Measurements from ENCODE around the gene CPAMD8. TPM values are rescaled to one million over a fixed set of nuclear protein-coding genes. Genes with fewer than 3 reads are reported as not detected.

The CPAMD8 gene
- total and polyA plus RNA-seq, 2 of the 8 experiments (the other 6 are each of a cell fraction or from before 2014, with no cell fraction given): 6.1 to 9.2 TPM

DNA sequence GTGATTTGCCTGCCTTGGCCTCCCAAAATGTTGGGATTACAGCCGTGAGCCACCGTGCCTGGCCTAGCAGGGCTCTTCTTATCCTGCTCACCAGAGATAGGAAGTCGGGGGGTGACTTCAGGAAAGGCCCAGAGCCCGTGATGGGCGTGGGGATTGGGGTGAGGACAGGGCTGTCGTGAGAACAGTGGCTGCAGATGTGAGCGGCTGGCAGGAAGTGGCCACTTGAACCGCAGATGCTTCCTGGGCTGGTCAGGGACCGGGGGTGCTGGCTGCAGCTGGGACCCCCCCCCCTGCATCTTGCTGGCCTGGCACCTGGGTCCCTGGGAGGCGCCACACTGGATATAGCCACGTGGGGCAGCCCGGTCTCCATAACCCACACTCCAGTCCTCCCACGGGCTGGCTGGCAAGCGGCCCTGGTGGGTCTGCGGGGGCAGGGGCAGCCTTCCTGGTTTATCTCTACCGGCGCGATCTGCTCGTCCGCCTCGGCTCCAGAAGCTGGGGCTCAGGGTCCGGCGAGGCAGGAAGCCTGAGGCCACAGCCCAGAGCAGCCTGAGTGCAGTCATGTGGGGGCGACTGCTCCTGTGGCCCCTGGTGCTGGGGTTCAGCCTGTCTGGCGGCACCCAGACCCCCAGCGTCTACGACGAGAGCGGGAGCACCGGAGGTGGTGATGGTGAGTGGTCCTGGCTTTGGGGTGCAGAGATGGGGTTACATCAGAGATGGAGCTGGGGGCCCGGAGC lies 137.8 kb downstream of the CPAMD8 start, which contains the start of gene F2RL3 (continued):
- TF ChIP-seq, protein P1, sequence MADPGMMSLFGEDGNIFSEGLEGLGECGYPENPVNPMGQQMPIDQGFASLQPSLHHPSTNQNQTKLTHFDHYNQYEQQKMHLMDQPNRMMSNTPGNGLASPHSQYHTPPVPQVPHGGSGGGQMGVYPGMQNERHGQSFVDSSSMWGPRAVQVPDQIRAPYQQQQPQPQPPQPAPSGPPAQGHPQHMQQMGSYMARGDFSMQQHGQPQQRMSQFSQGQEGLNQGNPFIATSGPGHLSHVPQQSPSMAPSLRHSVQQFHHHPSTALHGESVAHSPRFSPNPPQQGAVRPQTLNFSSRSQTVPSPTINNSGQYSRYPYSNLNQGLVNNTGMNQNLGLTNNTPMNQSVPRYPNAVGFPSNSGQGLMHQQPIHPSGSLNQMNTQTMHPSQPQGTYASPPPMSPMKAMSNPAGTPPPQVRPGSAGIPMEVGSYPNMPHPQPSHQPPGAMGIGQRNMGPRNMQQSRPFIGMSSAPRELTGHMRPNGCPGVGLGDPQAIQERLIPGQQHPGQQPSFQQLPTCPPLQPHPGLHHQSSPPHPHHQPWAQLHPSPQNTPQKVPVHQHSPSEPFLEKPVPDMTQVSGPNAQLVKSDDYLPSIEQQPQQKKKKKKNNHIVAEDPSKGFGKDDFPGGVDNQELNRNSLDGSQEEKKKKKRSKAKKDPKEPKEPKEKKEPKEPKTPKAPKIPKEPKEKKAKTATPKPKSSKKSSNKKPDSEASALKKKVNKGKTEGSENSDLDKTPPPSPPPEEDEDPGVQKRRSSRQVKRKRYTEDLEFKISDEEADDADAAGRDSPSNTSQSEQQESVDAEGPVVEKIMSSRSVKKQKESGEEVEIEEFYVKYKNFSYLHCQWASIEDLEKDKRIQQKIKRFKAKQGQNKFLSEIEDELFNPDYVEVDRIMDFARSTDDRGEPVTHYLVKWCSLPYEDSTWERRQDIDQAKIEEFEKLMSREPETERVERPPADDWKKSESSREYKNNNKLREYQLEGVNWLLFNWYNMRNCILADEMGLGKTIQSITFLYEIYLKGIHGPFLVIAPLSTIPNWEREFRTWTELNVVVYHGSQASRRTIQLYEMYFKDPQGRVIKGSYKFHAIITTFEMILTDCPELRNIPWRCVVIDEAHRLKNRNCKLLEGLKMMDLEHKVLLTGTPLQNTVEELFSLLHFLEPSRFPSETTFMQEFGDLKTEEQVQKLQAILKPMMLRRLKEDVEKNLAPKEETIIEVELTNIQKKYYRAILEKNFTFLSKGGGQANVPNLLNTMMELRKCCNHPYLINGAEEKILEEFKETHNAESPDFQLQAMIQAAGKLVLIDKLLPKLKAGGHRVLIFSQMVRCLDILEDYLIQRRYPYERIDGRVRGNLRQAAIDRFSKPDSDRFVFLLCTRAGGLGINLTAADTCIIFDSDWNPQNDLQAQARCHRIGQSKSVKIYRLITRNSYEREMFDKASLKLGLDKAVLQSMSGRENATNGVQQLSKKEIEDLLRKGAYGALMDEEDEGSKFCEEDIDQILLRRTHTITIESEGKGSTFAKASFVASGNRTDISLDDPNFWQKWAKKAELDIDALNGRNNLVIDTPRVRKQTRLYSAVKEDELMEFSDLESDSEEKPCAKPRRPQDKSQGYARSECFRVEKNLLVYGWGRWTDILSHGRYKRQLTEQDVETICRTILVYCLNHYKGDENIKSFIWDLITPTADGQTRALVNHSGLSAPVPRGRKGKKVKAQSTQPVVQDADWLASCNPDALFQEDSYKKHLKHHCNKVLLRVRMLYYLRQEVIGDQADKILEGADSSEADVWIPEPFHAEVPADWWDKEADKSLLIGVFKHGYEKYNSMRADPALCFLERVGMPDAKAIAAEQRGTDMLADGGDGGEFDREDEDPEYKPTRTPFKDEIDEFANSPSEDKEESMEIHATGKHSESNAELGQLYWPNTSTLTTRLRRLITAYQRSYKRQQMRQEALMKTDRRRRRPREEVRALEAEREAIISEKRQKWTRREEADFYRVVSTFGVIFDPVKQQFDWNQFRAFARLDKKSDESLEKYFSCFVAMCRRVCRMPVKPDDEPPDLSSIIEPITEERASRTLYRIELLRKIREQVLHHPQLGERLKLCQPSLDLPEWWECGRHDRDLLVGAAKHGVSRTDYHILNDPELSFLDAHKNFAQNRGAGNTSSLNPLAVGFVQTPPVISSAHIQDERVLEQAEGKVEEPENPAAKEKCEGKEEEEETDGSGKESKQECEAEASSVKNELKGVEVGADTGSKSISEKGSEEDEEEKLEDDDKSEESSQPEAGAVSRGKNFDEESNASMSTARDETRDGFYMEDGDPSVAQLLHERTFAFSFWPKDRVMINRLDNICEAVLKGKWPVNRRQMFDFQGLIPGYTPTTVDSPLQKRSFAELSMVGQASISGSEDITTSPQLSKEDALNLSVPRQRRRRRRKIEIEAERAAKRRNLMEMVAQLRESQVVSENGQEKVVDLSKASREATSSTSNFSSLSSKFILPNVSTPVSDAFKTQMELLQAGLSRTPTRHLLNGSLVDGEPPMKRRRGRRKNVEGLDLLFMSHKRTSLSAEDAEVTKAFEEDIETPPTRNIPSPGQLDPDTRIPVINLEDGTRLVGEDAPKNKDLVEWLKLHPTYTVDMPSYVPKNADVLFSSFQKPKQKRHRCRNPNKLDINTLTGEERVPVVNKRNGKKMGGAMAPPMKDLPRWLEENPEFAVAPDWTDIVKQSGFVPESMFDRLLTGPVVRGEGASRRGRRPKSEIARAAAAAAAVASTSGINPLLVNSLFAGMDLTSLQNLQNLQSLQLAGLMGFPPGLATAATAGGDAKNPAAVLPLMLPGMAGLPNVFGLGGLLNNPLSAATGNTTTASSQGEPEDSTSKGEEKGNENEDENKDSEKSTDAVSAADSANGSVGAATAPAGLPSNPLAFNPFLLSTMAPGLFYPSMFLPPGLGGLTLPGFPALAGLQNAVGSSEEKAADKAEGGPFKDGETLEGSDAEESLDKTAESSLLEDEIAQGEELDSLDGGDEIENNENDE (IDR thresholded peaks at IDR 0.05; ENCODE audit: insufficient replicate concordance, low read length): no peak
- no peak for TF ChIP-seq SP1 (IDR thresholded peaks at IDR 0.05; ENCODE audit: low read depth, low read length)
- TF ChIP-seq MAFK (IDR thresholded peaks at IDR 0.05; ENCODE audit: low read depth, low read length): no peak
- no peak for TF ChIP-seq ASH2L (IDR thresholded peaks at IDR 0.05; ENCODE audit: low read length)
- TF ChIP-seq SAP30 (IDR thresholded peaks at IDR 0.05; ENCODE audit: insufficient read depth, insufficient replicate concordance, low read length): no peak
- TF ChIP-seq CBX8 (IDR thresholded peaks at IDR 0.05; ENCODE audit: borderline replicate concordance, low read depth, low read length): no peak
- no peak for TF ChIP-seq SIRT6 (IDR thresholded peaks at IDR 0.05; ENCODE audit: low read length)
- TF ChIP-seq, protein P2, sequence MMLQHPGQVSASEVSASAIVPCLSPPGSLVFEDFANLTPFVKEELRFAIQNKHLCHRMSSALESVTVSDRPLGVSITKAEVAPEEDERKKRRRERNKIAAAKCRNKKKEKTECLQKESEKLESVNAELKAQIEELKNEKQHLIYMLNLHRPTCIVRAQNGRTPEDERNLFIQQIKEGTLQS (IDR thresholded peaks at IDR 0.05; ENCODE audit: insufficient read depth, low read depth, low read length): no peak

Measured in H1 (cell line).